Activated CD8-positive, alpha-beta T cell treated with anti-CD3 and anti-CD28 coated beads, Interleukin-2, amount 10 ng/mL, durations not matched to agents 7 days and 5 days (primary cell): ENCODE data around the gene SRGAP3. TPM values are rescaled to one million over a fixed set of nuclear protein-coding genes. Genes with fewer than 3 reads are reported as not detected.

Experiments
- ATAC-seq: fragments of 150-1000 bp; cut with Tn5 transposase; one replicate; pipeline ENCODE4 v1.10.0; 2021; ENCODE audit warnings: moderate library complexity
- CTCF ChIA-PET: fragments of 350-600 bp; sonication (Branson Sonifier 250); formaldehyde crosslinking; loops from one replicate; lab custom pipeline; 2021; ENCODE audit warnings: antibody characterized with exemption; lab: Charles Lee
- POLR2A ChIA-PET: fragments of 350-600 bp; sonication (Branson Sonifier 250); formaldehyde crosslinking; loops from one replicate; lab custom pipeline; 2021; ENCODE audit warnings: antibody characterized with exemption; lab: Charles Lee
- DNase-seq: peaks from one replicate; pipeline ENCODE4 v3.0.0-alpha.2; 2020
- H3K27ac Mint-ChIP-seq: one replicate; pipeline ENCODE4 v1.8.0; 2021; ENCODE audit warnings: mild to moderate bottlenecking, mixed read lengths
- H3K27me3 Mint-ChIP-seq: one replicate; pipeline ENCODE4 v1.8.0; 2021; ENCODE audit warnings: low read depth, mixed read lengths
- H3K36me3 Mint-ChIP-seq: one replicate; pipeline ENCODE4 v1.8.0; 2021; ENCODE audit warnings: low read depth, mixed read lengths
- H3K4me1 Mint-ChIP-seq: one replicate; pipeline ENCODE4 v1.8.0; 2021; ENCODE audit warnings: low read depth, mixed read lengths
- H3K4me3 Mint-ChIP-seq: one replicate; pipeline ENCODE4 v1.8.0; 2021; ENCODE audit warnings: mild to moderate bottlenecking, mixed read lengths
- H3K9me3 Mint-ChIP-seq: one replicate; pipeline ENCODE4 v1.8.0; 2022; ENCODE audit warnings: mixed read lengths; ENCODE audit not compliant: insufficient read depth
- total RNA-seq, 2 experiments: library from RNA; stranded (reverse); gene quantifications; one replicate each; pipeline ENCODE4 v1.2.3, GENCODE V29; 2021

The SRGAP3 gene
- total RNA-seq, 2 experiments from 2014 or later, result 5.3 to 5.9 TPM

DNA sequence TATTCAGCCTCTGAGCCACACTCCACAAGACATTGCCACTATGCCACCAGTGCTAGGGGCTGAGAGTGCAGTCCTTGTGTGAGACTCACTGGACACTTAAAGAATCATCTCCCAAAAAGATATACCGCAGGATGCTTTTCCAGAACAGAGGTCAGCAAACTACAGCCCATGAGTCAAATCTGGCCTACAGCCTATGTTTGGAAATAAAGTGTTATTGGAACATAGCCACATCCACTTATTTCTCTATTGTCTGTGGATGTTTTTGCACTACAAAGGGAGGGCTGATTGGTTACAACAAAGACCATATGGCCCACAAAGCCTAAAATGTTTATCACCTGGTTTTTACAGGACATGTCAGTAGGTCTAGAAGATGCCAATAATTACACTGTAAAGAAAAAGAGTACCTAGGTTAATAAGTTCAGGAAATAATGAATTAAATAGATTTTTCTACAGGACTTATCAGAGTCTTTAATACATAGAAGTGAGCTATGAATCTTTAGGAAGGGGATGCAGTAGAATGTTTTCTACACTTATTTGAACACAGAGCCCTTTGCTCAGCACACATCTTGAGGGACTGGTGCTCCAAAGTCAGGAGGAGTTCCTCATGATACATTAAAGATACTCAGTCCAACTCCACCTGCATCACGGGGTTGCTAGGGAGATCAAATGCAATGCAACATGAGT lies 26.3 kb downstream of the SRGAP3 start:
- Mint-ChIP-seq H3K36me3 (no peaks in the 10 kb centered on the region), H3K4me1 (peaks cover 35% of the 10 kb centered on the region), H3K9me3 (no peaks in the 10 kb centered on the region), H3K27me3 (no peaks in the 10 kb centered on the region), H3K4me3 (no peak overlapping the region), H3K27ac (no peak overlapping the region)
- ATAC-seq (no peak), DNase-seq (no peak)
- ChIA-PET CTCF (interaction anchor here (1.1 kb wide), 1 partner anchor 27 kb away, joined by 3 read pairs; the partner anchor contains the start of gene SRGAP3), POLR2A (no interaction called here)

DNA sequence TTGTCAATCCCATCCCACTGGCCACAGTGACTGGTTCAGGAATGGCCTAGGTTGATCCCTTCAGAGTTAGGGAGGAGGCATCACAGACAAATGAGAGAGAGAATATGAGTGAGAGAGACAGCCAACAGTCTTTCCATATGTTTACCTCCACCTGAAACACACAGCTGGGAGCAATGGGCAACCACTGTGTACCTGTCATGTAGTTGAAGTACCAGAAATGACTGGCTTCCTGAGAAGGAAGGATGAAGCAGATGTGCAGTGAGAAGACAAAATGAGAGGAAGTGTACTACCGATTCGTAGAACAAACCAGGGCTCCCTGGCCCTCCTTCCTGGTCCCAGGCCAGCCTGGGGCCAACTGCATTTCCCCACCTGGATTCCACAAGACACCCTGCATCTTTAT lies 27.4 kb downstream of the SRGAP3 start:
- Mint-ChIP-seq H3K27ac (no peak overlapping the region), H3K27me3 (no peaks in the 10 kb centered on the region), H3K4me3 (no peak overlapping the region), H3K4me1 (peaks cover 30% of the 10 kb centered on the region), H3K36me3 (no peaks in the 10 kb centered on the region), H3K9me3 (no peaks in the 10 kb centered on the region)
- POLR2A ChIA-PET, result no interaction called here
- no peak for DNase-seq
- CTCF ChIA-PET, result interaction anchor here (1.1 kb wide), 2 partner anchors 28 to 234 kb away, joined by 3 to 4 read pairs; partner anchors contain the start of gene SRGAP3
- no peak for ATAC-seq

DNA sequence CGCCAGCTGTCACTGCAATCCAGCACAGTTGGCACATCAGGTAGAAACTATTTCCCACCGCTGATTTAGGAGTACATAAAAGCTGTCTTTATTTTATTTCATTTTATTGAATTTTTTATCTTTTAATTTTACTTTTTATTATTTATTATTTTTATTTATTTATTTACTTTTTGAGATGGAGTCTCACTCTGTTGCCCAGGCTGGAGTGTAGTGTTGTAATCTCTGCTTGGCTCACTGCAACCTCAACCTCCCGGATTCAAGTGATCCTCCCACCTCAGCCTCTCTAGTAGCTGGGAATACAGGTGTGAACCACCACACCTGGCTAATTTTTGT lies 31.0 kb downstream of the SRGAP3 start:
- ATAC-seq (no peak), DNase-seq (no peak)
- Mint-ChIP-seq H3K36me3 (no peaks in the 10 kb centered on the region), H3K9me3 (no peaks in the 10 kb centered on the region), H3K27me3 (no peaks in the 10 kb centered on the region), H3K27ac (no peak overlapping the region), H3K4me1 (peaks cover 19% of the 10 kb centered on the region), H3K4me3 (no peak overlapping the region)
- POLR2A ChIA-PET, result no interaction called here
- CTCF ChIA-PET, result no interaction called here

DNA sequence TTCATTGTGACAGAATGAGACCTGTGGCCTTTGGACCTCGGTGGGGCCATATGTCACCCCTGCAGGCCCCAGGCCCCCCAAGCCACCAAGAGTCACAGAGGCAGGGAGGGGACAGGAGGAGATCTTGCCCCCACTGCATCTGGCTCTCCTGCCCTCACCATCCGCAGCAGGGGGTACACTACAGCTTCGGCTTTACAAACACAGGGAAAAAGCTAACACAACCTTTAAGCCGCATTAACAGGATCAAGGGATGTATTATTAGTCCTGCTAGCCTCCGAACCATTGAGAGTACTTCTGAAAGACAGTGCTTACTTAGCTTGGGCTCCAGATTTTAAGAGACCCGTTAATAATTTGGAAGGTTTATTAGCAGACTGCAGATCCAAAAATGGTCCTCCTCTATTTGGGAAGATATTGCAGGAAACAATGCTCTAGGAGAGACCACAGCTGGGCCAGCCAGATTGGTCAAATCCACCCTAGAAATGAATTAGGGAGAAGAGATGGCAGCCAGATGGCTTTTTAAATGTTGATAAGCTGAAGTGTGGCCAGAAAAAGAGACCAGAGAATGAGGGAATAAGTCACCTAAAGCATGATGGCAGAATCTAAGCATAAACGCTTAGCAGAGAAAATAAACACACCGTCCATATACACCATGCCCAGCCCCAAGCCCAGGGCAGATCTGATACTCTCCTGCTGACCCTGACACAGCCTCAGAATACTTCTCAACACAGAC lies 31.5 kb downstream of the SRGAP3 start:
- peaks cover 23% of the 10 kb centered on the region for H3K4me1 Mint-ChIP-seq
- H3K4me3 Mint-ChIP-seq, result no peak overlapping the region
- H3K9me3 Mint-ChIP-seq, result no peaks in the 10 kb centered on the region
- ATAC-seq, result no peak
- DNase-seq, result no peak
- ChIA-PET POLR2A (no interaction called here), CTCF (no interaction called here)
- H3K27me3 Mint-ChIP-seq, result no peaks in the 10 kb centered on the region
- no peak overlapping the region for H3K27ac Mint-ChIP-seq
- no peaks in the 10 kb centered on the region for H3K36me3 Mint-ChIP-seq

DNA sequence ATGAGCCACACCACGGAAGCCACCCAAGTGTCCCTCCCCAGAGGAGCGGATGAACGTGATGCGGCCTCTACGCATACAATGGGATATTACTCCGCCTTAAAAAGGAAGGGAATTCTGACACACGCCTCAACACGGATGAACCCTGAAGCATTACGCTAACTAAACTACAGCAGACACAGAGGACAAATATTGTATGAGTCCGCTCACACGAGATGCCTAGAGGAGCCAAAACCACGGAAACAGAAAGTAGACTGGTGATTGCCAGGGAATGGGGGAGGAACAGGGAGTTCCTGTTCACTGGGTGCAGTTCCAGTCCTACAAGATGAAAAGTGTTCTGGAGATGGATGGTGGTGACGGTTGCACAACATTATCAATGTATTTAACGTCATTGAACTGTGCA lies 32.7 kb downstream of the SRGAP3 start:
- ChIA-PET POLR2A (no interaction called here), CTCF (no interaction called here)
- Mint-ChIP-seq H3K36me3 (no peaks in the 10 kb centered on the region), H3K9me3 (no peaks in the 10 kb centered on the region), H3K4me1 (peaks cover 13% of the 10 kb centered on the region), H3K27me3 (no peaks in the 10 kb centered on the region), H3K27ac (no peak overlapping the region), H3K4me3 (no peak overlapping the region)
- DNase-seq, result no peak
- ATAC-seq, result no peak

DNA sequence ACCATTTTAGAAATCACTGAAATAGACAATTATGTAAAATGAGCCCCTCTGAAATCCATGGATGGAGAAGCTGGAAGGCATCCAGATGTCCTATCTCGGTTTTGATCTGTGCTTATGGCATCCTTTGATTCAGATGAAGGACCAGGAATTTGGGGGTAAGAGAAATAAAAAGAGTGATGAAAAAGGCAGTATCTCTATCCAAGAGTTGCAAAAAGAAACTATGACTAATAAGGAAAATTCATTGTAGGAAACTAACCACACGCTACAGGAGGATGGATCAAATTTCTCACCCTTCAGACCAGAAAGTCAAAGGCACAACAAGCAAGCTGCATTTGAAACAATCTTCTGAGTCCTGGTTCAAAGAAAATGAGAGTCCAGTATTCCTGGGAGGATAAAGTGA lies 34.8 kb downstream of the SRGAP3 start:
- Mint-ChIP-seq H3K4me1 (peaks cover 10% of the 10 kb centered on the region), H3K36me3 (no peaks in the 10 kb centered on the region), H3K4me3 (no peak overlapping the region), H3K27me3 (no peaks in the 10 kb centered on the region), H3K27ac (no peak overlapping the region), H3K9me3 (no peaks in the 10 kb centered on the region)
- POLR2A ChIA-PET, result interaction anchor here (0.6 kb wide), 1 partner anchor 102 kb away, joined by 3 read pairs; no protein-coding TSS in a partner anchor
- ATAC-seq (no peak), DNase-seq (no peak)
- CTCF ChIA-PET, result interaction anchor here (1.0 to 1.4 kb wide), 2 partner anchors 10 kb away, joined by 4 to 5 read pairs; no protein-coding TSS in a partner anchor

DNA sequence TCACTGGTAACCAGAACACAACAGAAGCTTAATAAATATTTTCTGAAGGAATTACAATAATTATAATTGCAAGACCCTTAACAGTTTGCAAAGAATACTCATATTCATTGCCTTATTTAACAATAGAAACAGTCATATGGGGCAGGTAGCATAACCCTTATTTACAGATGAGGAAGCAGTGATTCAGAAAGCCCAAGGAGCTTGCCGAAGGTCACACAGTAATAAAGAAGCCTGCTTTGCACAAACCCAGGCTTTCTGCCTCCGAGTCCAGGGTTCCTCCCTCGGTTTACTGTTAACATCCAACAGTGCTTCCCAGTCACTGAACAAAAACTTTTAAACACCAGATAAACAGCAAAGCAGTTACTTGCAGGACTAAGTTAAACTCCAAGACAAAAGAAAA lies 35.3 kb downstream of the SRGAP3 start:
- no peak for ATAC-seq
- Mint-ChIP-seq H3K27ac (no peak overlapping the region), H3K36me3 (no peaks in the 10 kb centered on the region), H3K4me3 (no peak overlapping the region), H3K27me3 (no peaks in the 10 kb centered on the region), H3K9me3 (no peaks in the 10 kb centered on the region), H3K4me1 (peaks cover 10% of the 10 kb centered on the region)
- POLR2A ChIA-PET, result interaction anchor here (0.6 kb wide), 1 partner anchor 102 kb away, joined by 3 read pairs; no protein-coding TSS in a partner anchor
- CTCF ChIA-PET, result interaction anchor here (1.0 to 1.4 kb wide), 2 partner anchors 10 kb away, joined by 4 to 5 read pairs; no protein-coding TSS in a partner anchor
- no peak for DNase-seq

DNA sequence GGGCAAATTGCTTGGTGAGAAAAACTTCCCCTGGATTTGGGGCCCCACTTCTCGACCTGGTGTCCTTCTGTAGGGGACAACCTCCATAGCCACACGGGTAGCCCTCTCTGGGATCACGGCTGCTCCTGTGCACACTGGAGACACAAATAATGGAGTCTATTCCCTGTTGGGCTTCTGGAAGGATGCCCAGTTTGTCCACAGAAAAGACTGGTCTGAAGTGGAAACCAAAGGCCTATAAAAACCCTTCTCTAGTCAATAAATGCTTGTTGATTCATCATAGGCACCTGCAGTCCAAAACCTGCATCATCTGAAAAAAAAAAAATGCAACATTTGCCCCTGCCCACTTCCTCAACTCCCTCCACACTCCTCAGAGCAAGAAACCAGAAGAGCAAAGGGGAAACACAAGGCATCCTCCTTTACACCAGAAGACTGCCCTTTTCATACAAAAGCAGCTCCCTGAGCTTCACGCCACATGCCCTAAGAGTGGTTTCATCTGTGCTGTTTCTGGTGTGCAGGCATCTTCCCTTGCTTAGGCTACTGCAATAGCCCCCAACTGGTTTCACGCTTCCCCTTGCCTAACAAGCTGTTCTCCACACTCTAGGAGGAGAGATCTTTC lies 36.3 kb downstream of the SRGAP3 start:
- Mint-ChIP-seq H3K36me3 (no peaks in the 10 kb centered on the region), H3K4me3 (no peak overlapping the region)

DNA sequence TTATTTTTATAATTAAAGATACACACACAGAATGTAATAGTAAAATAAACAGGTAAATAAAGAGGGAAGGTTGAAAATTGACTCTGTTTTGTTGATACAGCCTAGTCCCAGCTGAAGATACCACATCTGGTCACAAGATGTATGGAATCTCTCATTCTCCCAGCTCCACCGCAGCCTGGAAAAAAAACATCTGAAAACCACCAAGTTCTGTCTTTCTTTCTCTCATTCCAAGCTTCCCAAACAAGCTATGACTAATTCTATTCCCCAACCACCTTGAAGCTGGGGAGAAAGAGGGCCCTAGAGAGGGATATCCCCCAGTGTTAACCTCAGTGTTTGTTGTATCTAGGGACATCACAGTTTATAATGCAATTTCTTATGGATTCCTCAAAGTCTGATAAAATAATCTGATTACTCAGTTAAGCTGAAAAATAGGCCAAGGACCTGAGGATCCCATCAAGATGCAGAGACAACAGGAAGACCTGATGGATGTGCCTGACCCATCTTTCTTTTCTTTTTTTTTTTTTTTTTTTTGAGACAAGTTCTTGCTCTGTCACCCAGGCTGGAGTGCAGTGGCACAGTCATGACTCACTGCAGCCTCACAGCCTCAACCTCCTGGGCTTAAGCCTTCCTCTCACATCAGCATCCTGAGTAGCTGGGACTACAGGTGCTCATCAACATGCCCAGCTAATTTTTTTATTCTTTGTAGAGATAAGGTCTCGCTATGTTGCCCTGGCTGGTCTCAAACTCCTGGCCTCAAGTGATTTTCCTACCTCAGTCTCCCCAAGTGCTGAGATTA lies 38.1 kb downstream of the SRGAP3 start:
- no peak for ATAC-seq
- Mint-ChIP-seq H3K27me3 (peaks cover 4% of the 10 kb centered on the region), H3K4me1 (peaks cover 10% of the 10 kb centered on the region), H3K4me3 (no peak overlapping the region), H3K9me3 (no peaks in the 10 kb centered on the region), H3K27ac (no peak overlapping the region), H3K36me3 (no peaks in the 10 kb centered on the region)
- ChIA-PET POLR2A (no interaction called here), CTCF (no interaction called here)
- DNase-seq, result no peak

More for the DNA sequence above, 36.3 kb downstream of the SRGAP3 start:
- Mint-ChIP-seq H3K9me3 (no peaks in the 10 kb centered on the region), H3K27me3 (no peaks in the 10 kb centered on the region), H3K27ac (no peak overlapping the region), H3K4me1 (peaks cover 10% of the 10 kb centered on the region)
- POLR2A ChIA-PET, result no interaction called here
- CTCF ChIA-PET, result interaction anchor here (1.4 kb wide), 1 partner anchor 15 kb away, joined by 3 read pairs; no protein-coding TSS in a partner anchor
- no peak for ATAC-seq
- DNase-seq, result no peak

DNA sequence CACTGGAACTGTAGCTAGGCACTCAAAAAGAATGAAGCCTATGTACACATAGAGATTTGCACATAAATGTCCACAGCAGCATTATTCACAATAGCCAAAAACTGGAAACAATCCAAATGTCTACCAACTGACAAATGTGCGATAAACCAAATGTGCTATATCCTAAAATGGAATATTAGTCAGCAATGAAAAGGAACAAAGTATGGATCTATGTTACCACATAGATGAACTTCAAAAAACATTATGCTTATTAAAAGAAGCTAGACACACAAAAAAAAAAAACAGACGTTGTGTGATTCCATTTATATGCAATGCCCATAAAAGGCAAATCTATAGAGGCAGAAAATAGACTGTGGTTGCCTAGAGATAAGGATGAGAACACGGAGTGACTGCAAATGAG lies 39.7 kb downstream of the SRGAP3 start:
- POLR2A ChIA-PET, result no interaction called here
- H3K4me3 Mint-ChIP-seq, result no peak overlapping the region

DNA sequence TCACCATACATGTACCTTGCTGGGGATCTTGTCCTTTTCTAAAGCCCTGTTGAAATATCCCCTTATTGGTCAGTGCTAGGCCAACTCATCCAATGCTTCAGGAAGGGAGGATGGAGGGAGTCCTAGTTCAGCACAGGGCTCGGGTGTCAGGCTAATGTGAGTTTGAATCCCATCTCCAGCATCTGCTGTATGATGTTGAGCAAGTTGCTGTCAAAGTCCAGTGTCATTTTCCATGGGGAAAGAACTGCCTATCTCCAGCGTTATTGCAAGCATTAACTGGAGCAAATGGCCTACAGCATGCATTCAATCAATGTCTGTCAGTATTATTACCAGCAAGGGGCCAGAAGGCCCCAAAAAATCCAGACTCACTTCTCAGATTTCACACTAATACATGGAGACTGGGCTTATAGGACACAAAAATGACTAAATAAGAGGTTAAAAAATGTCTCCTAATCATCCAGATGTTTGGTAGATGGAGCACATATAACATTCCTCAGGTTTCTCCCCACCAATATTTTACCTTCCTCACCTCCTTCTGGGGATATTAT lies 40.8 kb downstream of the SRGAP3 start:
- Mint-ChIP-seq H3K27me3 (peaks cover 7% of the 10 kb centered on the region), H3K27ac (no peak overlapping the region), H3K4me1 (peaks cover 7% of the 10 kb centered on the region), H3K36me3 (no peaks in the 10 kb centered on the region), H3K9me3 (no peaks in the 10 kb centered on the region), H3K4me3 (no peak overlapping the region)
- DNase-seq, result no peak
- CTCF ChIA-PET, result no interaction called here
- ATAC-seq, result no peak
- POLR2A ChIA-PET, result no interaction called here

More for the DNA sequence above, 39.7 kb downstream of the SRGAP3 start:
- H3K9me3 Mint-ChIP-seq, result no peaks in the 10 kb centered on the region
- H3K4me1 Mint-ChIP-seq, result peaks cover 10% of the 10 kb centered on the region
- H3K27ac Mint-ChIP-seq, result no peak overlapping the region
- DNase-seq (no peak), ATAC-seq (no peak)
- H3K27me3 Mint-ChIP-seq, result peaks cover 7% of the 10 kb centered on the region
- CTCF ChIA-PET, result no interaction called here
- H3K36me3 Mint-ChIP-seq, result no peaks in the 10 kb centered on the region
